GM12874 (cell line): ENCODE measurements around the gene TFCP2L1.

Experiments
- TF ChIP-seq, protein P1 (sequence below): IDR thresholded peaks from 2 replicates; pipeline ENCODE4 v1.5.1; 2011; ENCODE audit warnings: low read depth, mild to moderate bottlenecking, control low read depth, low read length, moderate library complexity; ENCODE audit not compliant: insufficient read depth

TFCP2L1 gene

DNA sequence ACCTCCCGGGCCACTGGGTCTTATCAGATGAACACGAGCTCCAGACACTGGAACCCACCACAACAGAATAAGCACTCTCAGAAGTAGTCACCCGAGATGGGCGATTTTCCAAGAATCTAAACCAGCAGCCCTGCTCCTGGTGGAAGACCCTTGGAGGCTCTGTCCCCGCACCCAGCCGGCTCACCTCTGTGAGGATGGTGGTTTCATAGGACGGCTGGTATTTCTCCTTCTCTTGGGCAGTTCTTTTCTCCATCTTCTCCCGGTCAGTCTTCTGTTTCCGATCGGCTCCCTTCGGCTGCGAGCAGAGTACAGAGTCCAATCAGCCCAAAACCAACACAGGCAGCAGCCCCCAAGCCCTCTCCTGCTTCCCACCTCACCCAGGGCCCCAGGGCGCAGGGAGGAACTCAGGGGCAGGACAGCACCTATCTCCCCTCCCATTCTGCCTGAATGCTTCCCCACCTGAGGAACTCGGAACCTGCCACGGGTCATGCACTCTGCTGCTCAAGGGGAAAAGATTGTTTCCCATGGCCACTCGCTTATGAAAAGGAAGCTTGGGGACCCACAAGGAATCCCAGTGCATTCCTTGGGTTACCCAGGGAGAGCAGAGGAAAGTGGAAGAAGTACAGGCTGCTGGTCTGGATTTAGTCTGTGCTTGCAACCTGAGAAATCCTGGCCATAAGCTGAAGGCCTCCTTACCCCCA lies 42.7 kb downstream of the TFCP2L1 start:
- TF ChIP-seq, protein P1, sequence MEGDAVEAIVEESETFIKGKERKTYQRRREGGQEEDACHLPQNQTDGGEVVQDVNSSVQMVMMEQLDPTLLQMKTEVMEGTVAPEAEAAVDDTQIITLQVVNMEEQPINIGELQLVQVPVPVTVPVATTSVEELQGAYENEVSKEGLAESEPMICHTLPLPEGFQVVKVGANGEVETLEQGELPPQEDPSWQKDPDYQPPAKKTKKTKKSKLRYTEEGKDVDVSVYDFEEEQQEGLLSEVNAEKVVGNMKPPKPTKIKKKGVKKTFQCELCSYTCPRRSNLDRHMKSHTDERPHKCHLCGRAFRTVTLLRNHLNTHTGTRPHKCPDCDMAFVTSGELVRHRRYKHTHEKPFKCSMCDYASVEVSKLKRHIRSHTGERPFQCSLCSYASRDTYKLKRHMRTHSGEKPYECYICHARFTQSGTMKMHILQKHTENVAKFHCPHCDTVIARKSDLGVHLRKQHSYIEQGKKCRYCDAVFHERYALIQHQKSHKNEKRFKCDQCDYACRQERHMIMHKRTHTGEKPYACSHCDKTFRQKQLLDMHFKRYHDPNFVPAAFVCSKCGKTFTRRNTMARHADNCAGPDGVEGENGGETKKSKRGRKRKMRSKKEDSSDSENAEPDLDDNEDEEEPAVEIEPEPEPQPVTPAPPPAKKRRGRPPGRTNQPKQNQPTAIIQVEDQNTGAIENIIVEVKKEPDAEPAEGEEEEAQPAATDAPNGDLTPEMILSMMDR, result no peak

DNA sequence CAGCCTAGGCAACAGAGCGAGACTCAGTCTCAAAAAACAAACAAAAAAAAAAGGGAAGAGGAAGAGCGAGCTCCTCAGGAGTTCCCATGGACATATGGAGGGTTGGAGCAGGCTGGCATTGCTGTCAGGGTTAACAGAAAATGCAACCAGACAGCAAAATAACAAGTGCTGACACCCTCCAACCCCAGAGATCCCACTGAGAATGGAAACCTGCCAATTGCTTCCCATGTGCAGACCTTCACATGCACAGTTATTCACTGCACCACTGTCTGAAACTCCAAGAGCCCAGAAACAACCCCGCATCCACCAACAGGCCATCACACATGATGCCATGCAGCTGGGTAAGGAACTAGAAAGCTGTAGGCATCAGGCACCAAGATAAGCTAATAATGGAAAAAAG lies 43.5 kb downstream of the TFCP2L1 start:
- TF ChIP-seq, protein P1, result no peak

DNA sequence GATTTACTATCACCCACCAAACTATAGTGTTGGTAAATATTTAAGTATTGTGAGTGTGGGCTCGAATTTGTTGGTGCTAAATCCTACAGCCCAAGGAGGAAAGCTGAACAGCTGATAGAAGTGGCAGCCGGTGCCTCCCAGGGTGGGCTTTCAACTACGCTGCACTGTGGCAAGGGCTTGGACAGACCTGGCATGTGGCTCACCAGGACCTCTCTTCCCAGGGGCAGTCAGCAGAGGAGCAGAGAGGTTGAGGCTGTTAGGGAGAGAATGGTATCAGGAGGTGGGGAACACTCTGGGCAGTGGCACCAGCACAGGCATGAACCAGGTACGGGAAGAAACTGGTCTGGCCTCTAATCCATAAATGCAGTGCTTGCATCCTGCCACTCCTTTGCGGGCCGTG lies 44.6 kb downstream of the TFCP2L1 start:
- TF ChIP-seq, protein P1, result no peak

DNA sequence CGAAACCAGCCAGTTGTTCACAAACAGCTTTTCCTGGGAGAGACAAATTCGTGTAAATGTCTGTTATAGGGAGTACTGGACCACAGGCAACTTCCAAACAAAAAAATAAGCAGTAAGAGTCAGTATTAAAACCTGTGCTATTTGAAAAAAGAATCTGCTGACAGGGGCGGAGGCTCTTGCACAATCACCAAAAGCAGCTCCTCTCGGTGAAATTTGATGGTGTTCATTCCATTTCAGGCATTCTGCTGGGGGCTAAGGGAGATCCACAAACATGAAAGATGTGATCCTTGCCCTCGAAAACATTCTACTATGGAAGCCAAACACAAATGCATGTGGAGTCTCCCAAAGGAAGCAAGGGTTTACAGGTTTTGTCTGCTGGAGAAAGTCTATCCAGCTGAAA lies 45.0 kb downstream of the TFCP2L1 start:
- TF ChIP-seq, protein P1, result no peak

DNA sequence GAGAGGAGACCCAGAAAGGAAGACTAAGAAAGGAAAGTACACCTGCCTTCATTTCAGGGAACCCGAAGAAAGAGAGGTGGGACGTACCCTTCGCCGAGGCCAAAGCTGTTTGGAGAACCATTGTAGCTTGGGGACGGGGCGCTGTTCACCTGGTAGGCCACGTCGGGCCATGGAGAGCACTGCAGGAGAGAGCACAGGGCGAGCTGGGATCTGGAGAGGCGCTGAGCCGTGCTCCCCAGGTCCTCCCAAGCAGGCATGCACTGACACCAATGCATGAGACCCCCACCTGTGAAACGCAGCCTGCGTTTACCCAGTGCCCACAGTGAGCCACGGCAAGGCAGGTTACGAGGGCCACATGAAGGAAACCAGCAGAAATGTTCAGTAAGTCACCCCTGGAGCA lies 45.5 kb downstream of the TFCP2L1 start:
- TF ChIP-seq, protein P1, result no peak

DNA sequence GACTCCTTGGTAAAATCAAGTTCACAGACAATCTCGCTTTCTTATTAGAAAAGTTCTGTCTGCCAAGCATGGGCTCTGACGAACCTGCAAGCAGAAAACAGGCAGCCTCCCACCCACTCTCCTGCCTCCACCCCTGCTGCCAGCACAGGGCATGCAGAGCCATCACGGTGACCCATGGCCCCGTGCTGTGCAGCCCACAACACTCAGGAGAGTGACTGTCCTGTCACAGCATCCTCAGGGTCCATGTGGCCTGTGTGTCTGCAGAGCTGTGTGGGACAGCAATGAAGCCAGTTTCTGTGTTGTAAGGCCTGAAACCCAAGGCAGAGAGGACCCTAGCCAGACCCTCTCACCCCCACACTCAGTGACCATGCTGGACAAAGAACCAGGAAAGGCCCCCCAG lies 46.2 kb downstream of the TFCP2L1 start:
- TF ChIP-seq, protein P1, result no peak

DNA sequence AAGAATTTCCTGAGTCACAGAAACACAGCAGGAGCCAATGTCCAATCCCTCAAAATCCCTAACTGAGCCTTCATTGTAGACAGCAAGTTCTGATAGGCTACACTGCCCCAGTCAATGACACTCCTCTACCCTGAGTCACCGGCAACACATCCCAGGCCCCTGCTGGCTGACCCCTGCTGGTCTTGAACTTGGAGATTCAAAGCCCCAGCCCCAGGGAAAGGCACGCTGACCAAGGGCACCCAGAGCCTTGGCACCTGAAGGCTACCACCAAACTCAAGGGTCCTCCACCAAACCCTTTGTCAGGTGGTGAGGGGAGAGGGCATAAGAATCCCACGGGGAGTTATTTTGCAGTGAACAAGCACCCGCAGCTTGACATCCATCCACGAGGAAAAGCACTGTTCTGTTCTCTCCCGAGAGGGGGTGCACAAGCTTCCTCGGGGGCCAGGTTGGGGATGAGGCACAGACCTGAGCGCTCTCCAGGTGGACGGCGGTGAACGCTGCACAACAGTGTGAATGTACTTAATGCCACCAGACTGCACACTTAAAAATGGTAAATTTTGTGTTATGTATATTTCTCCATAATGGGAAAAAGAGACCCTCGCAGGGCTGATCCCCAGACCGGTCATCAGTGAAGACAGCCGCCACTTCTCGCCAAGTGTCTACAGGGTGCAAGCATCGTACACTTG lies 46.9 kb downstream of the TFCP2L1 start:
- TF ChIP-seq, protein P1, result no peak
